GM18502 (cell line): ENCODE measurements around the gene COL26A1.

Source experiments
- ATAC-seq: cut with Tn5 transposase; IDR thresholded peaks from one replicate; pipeline ENCODE4 v1.9.1; 2021; ENCODE audit warnings: mild to moderate bottlenecking; ENCODE audit not compliant: unreplicated experiment, poor library complexity

Gene COL26A1

GRCh38 chr7:101605611-101606497 is 243.2 kb downstream of the COL26A1 start:
- no peak for ATAC-seq

GRCh38 chr7:101606498-101606923 is 243.8 kb downstream of the COL26A1 start:
- ATAC-seq = no peak
